Measurements from ENCODE around the gene HGD. TPM values are rescaled to one million over a fixed set of nuclear protein-coding genes. Genes with fewer than 3 reads are reported as not detected.
A peak's percentile ranks its signal among the peaks of the same experiment; 100 is the strongest.

Gene HGD
- polyA plus RNA-seq, 3 donors, result 0.29 to 0.38 TPM; not detected in 1

DNA sequence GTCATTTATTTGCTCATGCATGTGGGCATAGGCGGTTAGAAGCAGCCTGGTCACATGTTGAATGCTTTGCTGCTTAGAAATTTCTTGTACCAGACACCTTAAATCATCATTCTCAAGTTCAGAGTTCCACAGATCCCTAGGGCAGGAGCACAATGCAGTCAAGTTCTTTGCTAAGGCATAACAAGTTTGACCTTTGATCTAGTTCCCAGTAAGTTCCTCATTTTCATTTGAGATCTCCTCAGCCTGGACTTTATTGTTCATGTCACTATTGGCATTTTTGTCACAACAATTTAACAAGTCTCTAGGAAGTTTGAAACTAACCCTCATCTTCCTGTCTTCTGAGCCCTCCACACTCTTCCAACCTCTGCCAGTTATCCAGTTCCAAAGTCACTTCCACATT, 22.8 kb downstream of the HGD start:
- TF ChIP-seq CTCF (IDR thresholded peaks at IDR 0.05), result no peak
- Mint-ChIP-seq H3K27ac (peak overlapping the region in 3 of 7 donors; percentile 38 to 73 (median 58)), H3K4me1 (peaks cover 11% of the 10 kb centered on the region), H3K9me3 (peaks cover 0 to 4% (median 0%) of the 10 kb centered on the region in 7 donors), H3K4me3 (no peak overlapping the region), H3K27me3 (ENCODE audit: low read depth in 3 of 3) (peaks cover 0 to 1% (median 0%) of the 10 kb centered on the region in 3 donors), H3K36me3 (no peaks in the 10 kb centered on the region)
- Histone ChIP-seq H3K27ac (ENCODE audit: low read depth in 1 of 2, low read length in 2 of 2) (peak overlapping the region in 1 of 2 donors; percentile 30), H3K9ac (ENCODE audit: insufficient read depth, low read length, poor library complexity, severe bottlenecking) (no peak overlapping the region), H4K20me1 (ENCODE audit: insufficient read depth, low read length) (no peaks in the 10 kb centered on the region), H3K27me3 (ENCODE audit: control insufficient read depth in 2 of 2, insufficient read depth in 2 of 2, low read length in 2 of 2) (no peaks in the 10 kb centered on the region), H3K4me2 (replicated peaks; ENCODE audit: extremely low read depth, low read length, poor library complexity, severe bottlenecking) (no peak overlapping the region), H2AFZ (ENCODE audit: insufficient read depth, low read depth, low read length, poor library complexity, severe bottlenecking) (no peak overlapping the region), H3K4me1 (ENCODE audit: control insufficient read depth in 1 of 2, insufficient read depth in 2 of 2, low read length in 2 of 2) (peaks cover 15 to 18% of the 10 kb centered on the region in 2 donors), H3K79me2 (ENCODE audit: insufficient read depth, low read length) (no peaks in the 10 kb centered on the region), H3K36me3 (replicated peaks in 1 of 2; ENCODE audit: control insufficient read depth in 1 of 2, insufficient read depth in 2 of 2, low read length in 2 of 2) (no peaks in the 10 kb centered on the region), H3K4me3 (replicated peaks in 1 of 3; ENCODE audit: low read depth in 2 of 3, low read length in 3 of 3) (no peak overlapping the region), H3K9me3 (replicated peaks in 1 of 2; ENCODE audit: control insufficient read depth in 1 of 2, insufficient read depth in 1 of 2, low read length in 2 of 2) (no peaks in the 10 kb centered on the region)
- peak in 2 of 3 donors; percentile 7 to 8 for DNase-seq
- intact Hi-C loops (cut with micrococcal nuclease), result no loop called here
- no CpG with 5 or more reads among the region's 1 CpG for WGBS (ENCODE audit: insufficient coverage)

DNA sequence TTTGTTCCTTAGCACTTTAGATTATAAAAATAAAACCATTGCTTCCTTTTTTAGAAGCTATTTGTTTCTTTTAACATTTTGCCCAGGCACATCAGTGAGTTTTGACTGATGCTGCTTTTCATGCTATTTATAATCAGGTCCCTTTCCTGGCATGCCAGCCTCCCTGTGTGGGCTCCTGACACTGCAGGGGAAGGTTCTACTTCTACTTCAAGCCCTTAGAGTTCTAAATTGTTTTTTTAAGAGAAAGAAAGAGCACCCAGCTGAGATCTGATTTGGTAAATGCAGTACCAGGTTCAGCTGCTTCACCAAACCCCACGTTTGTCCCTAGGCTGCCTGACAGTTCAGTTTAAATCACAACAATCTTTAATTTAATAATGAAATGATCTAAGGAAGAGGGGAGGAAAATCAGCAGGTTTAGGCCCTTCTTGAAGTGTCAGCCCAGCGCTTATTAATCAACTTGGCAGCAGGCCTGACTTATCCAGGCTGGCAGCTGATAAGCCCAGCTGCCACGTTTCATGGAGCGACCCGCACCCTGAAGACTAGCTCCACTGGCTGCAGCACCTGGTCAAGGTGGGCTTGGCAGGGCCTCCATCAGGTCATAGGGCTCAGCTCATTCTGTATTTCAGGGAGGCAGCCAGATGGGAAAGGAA, 29.0 kb downstream of the HGD start:
- Histone ChIP-seq H3K36me3 (replicated peaks in 1 of 2; ENCODE audit: control insufficient read depth in 1 of 2, insufficient read depth in 2 of 2, low read length in 2 of 2) (no peaks in the 10 kb centered on the region), H3K79me2 (ENCODE audit: insufficient read depth, low read length) (no peaks in the 10 kb centered on the region), H3K4me3 (replicated peaks in 1 of 3; ENCODE audit: low read depth in 2 of 3, low read length in 3 of 3) (no peak overlapping the region), H3K4me1 (ENCODE audit: control insufficient read depth in 1 of 2, insufficient read depth in 2 of 2, low read length in 2 of 2) (no peaks in the 10 kb centered on the region), H3K27me3 (ENCODE audit: control insufficient read depth in 2 of 2, insufficient read depth in 2 of 2, low read length in 2 of 2) (no peaks in the 10 kb centered on the region), H3K9me3 (replicated peaks in 1 of 2; ENCODE audit: control insufficient read depth in 1 of 2, insufficient read depth in 1 of 2, low read length in 2 of 2) (no peaks in the 10 kb centered on the region), H4K20me1 (ENCODE audit: insufficient read depth, low read length) (no peaks in the 10 kb centered on the region), H3K9ac (ENCODE audit: insufficient read depth, low read length, poor library complexity, severe bottlenecking) (no peak overlapping the region), H2AFZ (ENCODE audit: insufficient read depth, low read depth, low read length, poor library complexity, severe bottlenecking) (no peak overlapping the region), H3K4me2 (replicated peaks; ENCODE audit: extremely low read depth, low read length, poor library complexity, severe bottlenecking) (no peak overlapping the region), H3K27ac (ENCODE audit: low read depth in 1 of 2, low read length in 2 of 2) (no peak overlapping the region)
- H3K36me3 Mint-ChIP-seq, result no peaks in the 10 kb centered on the region
- peaks cover 0 to 1% (median 0%) of the 10 kb centered on the region in 3 donors for H3K27me3 Mint-ChIP-seq (ENCODE audit: low read depth in 3 of 3)
- peaks cover 0 to 1% (median 0%) of the 10 kb centered on the region in 7 donors for H3K9me3 Mint-ChIP-seq
- H3K27ac Mint-ChIP-seq, result no peak overlapping the region
- no peak for DNase-seq
- intact Hi-C loops (cut with micrococcal nuclease), result no loop called here
- no peak overlapping the region for H3K4me3 Mint-ChIP-seq
- TF ChIP-seq CTCF (IDR thresholded peaks at IDR 0.05), result no peak
- WGBS (ENCODE audit: insufficient coverage), result 96% methylated on average over 4 of the region's 5 CpGs
- H3K4me1 Mint-ChIP-seq, result no peaks in the 10 kb centered on the region

Measured in CD14-positive monocyte (primary cell).